GM12874 (cell line): ENCODE measurements around the gene GINM1.

Experiments used
- TF ChIP-seq, protein P1 (sequence below): IDR thresholded peaks from 2 replicates; pipeline ENCODE4 v1.5.1; 2011; ENCODE audit warnings: low read depth, mild to moderate bottlenecking, control low read depth, low read length, moderate library complexity; ENCODE audit not compliant: insufficient read depth

Gene GINM1

DNA sequence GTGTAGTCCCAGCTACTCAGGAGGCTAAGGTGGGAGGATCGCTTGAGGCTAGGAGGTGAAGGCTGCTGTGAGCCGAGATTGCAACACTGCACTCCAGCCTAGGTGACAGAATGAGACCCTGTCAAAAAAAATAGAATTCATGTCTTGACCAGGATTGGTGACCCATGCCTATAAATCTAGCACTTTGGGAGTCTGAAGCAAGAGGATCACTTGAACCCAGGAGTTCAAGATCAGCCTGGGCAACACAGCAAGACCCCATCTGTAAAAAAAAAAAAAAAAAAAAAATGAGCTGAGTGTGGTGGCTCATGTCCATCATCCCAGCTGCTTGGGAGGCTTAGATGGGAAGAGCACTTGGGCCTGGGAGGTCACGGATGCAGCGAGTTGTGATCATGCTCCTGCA, 34.3 kb downstream of the GINM1 start:
- TF ChIP-seq, protein P1, sequence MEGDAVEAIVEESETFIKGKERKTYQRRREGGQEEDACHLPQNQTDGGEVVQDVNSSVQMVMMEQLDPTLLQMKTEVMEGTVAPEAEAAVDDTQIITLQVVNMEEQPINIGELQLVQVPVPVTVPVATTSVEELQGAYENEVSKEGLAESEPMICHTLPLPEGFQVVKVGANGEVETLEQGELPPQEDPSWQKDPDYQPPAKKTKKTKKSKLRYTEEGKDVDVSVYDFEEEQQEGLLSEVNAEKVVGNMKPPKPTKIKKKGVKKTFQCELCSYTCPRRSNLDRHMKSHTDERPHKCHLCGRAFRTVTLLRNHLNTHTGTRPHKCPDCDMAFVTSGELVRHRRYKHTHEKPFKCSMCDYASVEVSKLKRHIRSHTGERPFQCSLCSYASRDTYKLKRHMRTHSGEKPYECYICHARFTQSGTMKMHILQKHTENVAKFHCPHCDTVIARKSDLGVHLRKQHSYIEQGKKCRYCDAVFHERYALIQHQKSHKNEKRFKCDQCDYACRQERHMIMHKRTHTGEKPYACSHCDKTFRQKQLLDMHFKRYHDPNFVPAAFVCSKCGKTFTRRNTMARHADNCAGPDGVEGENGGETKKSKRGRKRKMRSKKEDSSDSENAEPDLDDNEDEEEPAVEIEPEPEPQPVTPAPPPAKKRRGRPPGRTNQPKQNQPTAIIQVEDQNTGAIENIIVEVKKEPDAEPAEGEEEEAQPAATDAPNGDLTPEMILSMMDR, result no peak

DNA sequence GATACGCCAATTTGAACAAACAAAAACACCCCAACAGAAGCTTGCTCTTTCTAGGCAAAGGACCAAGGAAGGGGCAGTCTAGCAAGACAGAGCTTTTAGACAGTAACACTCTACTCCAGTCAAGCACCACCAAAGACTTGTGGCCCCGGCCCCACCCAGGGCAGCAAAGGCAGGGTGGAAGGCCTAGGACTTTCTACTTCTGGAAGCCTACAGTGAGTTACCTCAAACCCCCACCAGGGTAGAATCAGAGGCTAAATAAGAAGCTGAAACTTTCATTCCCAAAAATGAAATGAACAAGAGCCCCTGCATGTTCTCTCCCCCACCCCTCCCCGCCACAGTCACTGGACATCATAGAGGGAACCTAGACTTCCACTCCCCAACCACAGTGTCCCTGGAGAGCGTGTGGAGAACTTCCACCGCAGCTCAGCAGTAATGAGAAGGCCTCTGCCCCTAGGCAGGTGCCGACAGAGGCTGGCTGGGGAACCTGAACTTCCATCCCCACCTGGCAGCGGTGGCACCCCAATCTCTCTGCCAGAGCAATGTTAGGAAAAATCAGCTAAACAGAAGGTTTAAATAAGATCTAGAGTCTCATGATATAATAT, 42.3 kb downstream of the GINM1 start:
- TF ChIP-seq, protein P1, result no peak

DNA sequence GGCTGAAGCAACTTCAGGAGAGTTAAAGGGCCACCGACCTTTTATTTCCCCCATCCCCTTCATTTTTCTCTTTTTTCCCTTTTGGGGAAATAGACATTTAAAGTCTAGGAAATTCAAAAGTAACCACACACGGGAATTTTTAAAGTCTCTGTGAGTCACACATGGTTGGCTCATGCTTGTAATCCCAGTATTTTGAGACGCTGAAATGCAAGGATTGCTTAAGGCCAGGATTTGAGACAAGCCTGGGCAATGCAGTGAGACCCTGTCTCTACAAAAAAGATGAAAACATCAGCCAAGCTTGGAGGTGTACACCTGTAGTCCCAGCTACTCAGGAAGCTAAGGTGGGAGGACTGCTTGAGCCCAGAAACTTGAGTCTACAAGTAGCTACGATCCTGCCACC, 48.2 kb downstream of the GINM1 start:
- TF ChIP-seq, protein P1, result no peak

DNA sequence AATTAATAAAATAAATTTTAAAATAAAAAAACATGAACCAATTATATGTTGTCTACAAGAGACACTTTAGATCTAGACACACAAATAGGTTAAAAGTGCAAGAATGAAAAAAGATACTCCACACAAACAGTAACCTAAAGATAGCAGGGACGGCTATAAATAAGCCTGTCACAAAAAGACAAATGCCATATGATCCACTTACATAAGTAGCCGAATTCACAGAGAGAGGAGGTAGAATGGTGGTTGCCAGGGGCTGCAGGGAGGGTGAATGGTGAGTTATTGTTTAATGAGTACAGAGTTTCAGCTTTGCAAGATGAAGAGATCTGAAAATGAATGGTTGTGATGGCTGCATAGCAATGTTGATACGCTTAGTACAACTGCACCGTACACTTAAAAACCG, 49.6 kb downstream of the GINM1 start:
- TF ChIP-seq, protein P1, result no peak

DNA sequence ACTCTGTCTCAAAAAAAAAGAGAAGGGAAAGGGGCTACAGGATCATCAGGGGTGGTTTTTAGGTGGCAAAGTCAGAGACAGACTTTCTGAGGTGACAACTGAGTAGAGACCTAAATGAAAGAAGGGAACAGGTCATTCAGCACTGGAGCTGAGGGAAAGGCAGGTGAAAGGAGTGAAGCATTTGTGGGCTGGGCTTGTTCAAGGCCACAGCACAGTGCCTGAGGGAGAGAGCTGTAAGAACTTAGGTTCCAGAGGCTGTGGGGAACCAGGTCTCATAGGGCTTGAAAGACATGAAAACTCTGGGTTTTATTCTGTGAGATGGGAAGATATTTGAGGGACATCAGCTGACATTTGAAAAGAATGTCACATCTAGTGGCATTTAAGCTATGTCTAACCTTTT, 61.5 kb downstream of the GINM1 start:
- TF ChIP-seq, protein P1, result no peak

DNA sequence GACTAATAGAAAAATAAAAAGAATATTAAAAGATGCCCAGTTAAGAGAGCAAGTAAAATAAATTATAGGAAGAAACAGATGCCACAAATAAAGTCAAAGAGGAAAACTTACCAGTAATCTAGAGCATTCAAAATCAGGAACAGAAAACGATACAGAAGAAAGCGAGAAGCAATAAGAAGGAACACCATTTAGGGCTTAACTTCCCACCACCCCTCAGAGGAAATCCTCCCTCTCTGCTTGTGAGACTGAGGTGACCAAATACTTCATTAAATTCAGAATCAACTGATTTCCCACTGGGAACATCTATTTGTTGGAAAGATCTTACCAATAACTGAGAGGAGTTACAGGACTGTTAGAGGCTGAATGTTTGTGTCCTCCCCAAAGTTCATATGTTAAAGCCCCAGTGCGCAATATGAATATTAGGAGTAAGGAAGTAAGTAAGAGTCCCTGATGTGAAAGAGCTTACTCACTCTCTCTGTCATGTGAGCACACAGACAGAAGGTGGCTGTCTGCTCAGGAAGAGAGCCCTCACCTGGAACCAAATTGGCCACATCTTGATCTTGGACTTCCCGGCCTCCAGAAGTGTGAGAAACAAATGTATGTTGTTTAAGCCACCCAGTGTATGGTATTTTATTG, 62.8 kb downstream of the GINM1 start:
- TF ChIP-seq, protein P1, result no peak

DNA sequence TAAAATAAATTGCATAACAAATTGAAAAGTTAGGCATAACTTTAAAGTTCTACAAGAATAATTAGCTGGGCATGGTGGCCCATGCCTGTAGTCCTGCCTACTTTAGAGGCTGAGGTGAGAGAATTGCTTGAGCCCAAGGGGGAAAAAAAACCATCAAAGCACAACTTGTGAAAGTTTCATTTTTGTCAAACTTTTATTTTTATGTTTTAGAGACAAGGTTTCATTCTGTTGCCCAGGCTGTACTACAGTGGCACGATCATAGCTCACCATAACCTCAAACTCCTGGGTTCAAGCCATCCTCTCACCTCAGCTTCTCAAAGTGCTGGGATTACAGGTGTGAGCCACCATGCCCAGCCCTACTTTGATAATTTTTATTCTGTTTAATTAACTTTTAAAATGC, 68.1 kb downstream of the GINM1 start:
- TF ChIP-seq, protein P1, result no peak

DNA sequence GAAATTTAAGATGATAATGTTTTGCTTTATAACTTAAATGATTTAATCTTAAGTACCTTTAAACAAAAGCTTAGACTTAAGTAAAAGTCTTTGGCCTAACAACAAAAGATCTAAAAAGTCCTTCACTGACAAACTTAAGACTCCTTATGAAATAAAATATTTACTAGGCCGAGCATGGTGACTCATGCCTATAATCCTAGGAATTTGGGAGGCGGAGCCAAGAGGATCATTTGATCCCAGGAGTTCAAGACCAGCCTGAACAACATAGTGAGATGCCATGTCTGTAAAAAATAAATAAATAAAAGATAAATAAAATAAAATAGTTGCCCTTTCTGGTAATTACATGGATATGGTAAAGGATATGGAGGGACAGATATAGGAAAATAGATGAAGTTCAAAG, 69.9 kb downstream of the GINM1 start:
- TF ChIP-seq, protein P1, result no peak
